Measurements from ENCODE around the gene TMEM161B.
"Not testable (repeated sequence)": the region's sequence is repeated elsewhere in the genome, so short reads cannot be mapped to it uniquely, and the experiment has no call there.

TMEM161B gene

GRCh38 chr5:88177486-88177885 lies 91.2 kb downstream of the TMEM161B start:
- DNase-seq = not testable (repeated sequence)

- DNase-seq = no peak
Measured at GRCh38 chr5:88172847-88173758, 95.5 kb downstream of the TMEM161B start.

GRCh38 chr5:88159591-88159990 lies 109.1 kb downstream of the TMEM161B start:
- DNase-seq = no peak

- DNase-seq = no peak
Measured at GRCh38 chr5:88158056-88158455, 110.6 kb downstream of the TMEM161B start.

GRCh38 chr5:88154891-88155290 lies 113.8 kb downstream of the TMEM161B start:
- DNase-seq = no peak

GRCh38 chr5:88150747-88151146 lies 117.9 kb downstream of the TMEM161B start:
- DNase-seq = no peak

- DNase-seq = no peak
Measured at GRCh38 chr5:88145611-88146467, 122.8 kb downstream of the TMEM161B start.

GRCh38 chr5:88145221-88145610 lies 123.4 kb downstream of the TMEM161B start:
- no peak for DNase-seq
